ENCODE measurements around the gene EMC9.
"Not testable (repeated sequence)": the region's sequence is repeated elsewhere in the genome, so short reads cannot be mapped to it uniquely, and the experiment has no call there.

EMC9 gene

DNA sequence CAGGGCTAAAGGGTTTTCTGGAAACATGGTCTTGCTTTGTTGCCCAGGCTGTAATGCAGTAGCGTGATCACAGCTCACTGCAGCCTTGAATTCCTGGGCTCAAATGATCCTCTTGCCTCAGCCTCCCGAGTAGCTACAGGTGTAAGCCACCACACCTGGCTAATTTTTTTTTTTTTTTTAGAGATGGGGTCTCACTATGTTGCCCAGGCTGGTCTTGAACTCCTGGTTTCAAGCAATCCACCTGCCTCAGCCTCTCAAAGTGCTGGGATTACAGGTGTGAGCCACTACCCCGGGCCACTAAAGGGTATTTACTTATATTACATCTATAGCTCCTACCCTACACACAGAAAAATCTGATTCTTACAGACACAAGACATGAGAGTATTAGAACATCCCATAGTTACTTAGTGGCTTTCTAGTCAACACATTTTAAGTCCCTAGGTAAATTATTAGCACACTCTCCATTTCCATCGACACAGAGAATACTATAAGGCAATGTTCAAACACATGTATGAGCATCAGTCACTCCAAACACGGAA, 33.0 kb downstream of the EMC9 start:
- DNase-seq (ENCODE audit: low read depth), result no peak

DNA sequence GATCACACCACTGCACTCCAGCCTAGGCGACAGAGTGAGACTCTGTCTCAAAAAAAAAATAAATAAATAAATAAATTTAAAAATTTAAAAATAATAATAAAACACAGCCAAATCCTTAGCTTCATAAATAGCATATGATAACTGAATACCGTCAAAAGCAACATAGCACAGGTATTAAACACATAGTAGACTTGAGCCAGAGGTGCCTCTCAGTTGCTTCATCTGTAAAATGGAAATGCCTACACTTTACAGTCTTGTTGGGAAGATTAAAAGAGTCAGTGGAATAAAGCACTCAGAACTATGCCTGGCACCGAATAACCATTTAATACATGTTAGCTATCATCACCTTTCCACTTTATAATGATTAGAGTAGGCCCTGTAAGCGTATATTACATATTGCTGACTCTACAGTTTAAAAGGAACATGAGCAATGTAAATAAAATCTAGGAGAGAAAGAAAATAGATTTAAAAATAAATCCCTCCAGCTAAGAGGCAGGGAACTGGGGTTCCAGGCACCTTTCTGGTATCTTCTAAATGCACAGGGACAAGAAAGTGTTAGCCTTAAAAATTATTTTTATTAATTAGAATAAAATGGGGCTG, 34.6 kb downstream of the EMC9 start:
- no peak for DNase-seq (ENCODE audit: low read depth)

DNA sequence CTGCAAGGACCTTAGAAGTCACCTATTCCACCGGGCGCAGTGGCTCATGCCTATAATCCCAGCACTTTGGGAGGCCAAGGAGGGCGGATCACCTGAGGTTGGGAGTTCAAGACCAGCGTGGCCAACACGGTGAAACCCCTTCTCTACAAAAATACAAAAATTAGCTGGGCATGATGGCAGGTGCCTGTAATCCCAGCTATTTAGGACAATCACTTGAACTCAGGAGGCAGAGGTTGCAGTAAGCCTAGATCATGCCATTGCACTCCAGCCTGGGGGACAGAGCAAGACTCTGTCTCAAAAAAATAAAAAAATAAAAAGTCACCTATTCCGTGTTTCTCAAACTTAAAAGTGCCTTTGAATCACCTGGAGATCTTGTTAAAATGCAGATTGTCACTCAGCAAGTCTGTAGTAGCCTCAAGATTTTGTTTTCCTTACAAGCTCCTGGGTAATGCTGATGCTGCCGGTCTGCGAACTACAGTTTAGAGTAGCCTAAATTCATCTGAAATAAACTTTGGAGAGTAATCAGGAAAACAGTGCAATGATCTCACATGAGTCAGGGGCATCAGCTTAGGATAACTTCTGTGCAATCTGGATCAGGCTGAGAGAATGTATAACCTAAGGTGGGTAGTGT, 35.7 kb downstream of the EMC9 start:
- DNase-seq (ENCODE audit: low read depth), result not testable (repeated sequence)

DNA sequence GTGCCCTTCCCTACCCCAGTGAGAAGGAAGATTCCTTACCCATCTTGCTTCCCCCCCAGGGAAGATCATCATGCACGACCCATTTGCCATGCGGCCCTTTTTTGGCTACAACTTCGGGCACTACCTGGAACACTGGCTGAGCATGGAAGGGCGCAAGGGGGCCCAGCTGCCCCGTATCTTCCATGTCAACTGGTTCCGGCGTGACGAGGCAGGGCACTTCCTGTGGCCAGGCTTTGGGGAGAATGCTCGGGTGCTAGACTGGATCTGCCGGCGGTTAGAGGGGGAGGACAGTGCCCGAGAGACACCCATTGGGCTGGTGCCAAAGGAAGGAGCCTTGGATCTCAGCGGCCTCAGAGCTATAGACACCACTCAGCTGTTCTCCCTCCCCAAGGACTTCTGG, 37.9 kb downstream of the EMC9 start:
- no peak for DNase-seq (ENCODE audit: low read depth)

DNA sequence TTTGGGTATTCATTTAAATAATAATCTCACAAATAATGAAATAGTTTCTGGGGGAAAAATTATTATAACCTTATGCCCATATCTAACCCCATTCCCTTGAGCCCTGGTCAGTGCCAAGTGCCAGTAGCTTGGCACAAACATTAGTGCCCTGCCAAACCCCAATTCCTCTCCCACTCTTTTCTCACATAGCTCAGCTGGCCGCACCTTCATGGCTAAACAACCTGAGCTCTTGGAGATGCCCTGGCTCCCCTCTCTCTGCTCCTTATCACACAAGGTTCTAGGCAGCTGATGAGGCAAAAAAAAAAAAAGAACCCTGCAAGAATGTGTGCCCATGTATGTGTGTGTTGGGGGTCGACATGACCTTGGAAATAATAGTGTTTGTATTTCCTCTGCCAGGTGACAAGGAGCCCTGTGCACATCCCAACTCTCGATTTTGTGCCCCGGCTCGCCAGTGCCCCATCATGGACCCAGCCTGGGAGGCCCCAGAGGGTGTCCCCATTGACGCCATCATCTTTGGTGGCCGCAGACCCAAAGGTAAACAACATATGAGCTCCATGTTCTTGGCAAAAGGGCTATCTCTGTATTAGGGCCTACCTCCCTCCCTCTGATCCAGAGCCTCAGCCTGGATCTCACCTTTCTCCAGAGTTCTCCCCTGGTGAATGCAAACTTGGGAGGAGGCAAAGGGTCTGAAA, 38.9 kb downstream of the EMC9 start:
- no peak for DNase-seq (ENCODE audit: low read depth)

DNA sequence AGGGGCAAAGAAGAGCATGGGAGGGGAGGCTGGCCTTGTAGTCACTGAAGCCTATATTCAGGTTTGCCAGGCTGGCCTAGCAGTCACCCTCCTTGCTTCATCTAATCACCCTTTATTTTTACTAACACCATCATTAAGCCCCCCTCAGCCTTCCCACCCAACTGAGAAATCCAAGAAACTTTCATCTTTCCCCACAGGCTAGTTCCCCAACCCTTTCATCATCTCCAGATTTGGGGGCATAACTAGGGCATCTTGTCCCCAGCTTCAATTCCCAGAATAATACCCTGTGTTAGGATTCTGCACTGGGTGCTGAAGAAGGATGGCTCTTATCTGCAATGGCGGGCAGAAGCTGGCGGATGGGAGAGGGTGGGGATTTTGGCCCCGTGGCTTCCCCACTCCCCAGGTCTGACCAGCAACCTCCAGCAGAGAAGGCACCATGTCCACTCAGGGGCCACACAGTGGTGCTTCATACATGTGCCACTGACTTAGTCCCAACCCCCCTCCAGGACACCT, 40.4 kb downstream of the EMC9 start:
- DNase-seq (ENCODE audit: low read depth), result no peak

DNA sequence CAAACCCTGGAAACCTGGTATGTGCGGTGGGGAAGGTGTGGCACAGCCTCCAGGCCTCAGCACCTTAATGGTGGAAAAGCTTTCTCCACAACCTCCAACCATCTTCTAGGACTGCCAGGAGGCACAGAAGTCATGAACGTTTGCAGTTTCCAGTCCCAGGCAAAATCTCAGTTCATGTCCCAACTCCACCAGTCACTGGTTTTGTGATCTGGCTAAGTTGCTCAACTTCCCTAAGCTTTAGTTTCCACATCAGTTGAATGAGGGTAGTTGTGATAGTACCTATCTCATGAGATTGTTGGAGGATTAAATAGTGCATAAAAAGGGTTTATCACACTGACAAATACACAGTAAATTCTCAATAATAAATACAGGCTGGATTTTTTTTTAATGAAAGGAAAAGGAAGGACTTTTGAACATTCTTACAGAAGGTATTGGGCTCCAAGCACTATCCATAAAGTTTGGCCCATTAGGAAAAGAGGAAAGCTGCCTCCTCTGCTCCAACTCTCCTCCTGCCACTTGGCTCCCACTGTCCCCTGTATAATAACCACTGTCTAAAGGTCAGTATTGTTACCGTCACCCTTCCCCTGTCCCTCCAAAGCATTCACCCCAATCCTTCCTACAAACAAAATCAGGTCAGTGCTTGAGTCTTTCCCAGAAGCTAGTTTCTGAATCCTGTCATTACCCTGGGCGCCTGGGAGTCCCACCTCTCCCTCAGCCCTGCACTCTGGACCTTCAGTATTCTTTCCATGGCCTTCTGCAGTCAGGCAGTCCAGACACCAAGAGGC, 41.0 kb downstream of the EMC9 start:
- DNase-seq (ENCODE audit: low read depth), result no peak

DNA sequence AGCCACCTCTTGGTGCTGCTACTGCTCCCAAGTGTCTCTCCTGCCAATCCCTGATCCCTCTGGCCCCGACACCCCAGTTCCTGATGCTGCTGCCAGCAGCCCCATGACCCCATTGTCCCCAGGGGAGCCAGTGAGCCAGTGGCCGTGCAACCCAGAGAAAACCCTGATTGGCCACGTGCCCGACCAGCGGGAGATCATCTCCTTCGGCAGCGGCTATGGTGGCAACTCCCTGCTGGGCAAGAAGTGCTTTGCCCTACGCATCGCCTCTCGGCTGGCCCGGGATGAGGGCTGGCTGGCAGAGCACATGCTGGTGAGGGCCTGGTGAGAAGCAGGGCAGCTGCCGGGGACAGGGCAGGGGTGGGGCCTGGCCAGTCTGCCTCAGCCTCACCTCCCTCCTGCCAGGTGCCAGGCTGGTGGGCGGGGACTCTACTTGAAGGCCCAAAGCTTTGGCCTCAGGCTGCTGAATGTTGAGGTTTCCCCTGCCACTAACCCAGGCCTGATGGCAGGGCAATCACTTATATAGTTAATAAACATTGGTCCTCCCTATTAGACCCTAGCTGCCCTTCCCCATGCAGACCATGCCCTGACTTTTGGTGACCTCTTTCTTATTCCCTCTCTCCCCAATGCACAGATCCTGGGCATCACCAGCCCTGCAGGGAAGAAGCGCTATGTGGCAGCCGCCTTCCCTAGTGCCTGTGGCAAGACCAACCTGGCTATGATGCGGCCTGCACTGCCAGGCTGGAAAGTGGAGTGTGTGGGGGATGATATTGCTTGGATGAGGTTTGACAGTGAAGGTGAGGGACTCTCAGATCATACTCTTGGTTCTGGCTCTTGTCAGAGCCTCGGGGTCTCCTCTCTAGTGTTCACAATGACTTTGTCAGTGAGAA, 42.2 kb downstream of the EMC9 start:
- no peak for DNase-seq (ENCODE audit: low read depth)

DNA sequence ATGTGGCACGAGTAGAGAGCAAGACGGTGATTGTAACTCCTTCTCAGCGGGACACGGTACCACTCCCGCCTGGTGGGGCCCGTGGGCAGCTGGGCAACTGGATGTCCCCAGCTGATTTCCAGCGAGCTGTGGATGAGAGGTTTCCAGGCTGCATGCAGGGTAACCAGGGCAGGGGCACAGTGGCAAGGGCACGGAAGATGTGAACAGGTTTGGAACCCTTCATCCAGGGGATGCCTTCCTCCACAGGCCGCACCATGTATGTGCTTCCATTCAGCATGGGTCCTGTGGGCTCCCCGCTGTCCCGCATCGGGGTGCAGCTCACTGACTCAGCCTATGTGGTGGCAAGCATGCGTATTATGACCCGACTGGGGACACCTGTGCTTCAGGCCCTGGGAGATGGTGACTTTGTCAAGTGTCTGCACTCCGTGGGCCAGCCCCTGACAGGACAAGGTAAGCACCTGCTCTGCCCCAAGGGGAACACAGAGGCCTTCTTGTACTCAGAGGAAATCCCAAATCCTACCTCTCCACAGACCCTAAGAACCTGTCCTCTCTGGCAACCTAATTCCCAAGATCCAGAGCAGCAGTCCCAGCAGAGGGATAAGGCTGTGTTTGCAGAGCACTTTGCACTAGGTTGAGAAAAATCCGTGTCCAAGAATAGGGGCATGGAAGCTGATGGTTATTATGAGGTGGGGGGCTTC, 43.0 kb downstream of the EMC9 start:
- no peak for DNase-seq (ENCODE audit: low read depth)

DNA sequence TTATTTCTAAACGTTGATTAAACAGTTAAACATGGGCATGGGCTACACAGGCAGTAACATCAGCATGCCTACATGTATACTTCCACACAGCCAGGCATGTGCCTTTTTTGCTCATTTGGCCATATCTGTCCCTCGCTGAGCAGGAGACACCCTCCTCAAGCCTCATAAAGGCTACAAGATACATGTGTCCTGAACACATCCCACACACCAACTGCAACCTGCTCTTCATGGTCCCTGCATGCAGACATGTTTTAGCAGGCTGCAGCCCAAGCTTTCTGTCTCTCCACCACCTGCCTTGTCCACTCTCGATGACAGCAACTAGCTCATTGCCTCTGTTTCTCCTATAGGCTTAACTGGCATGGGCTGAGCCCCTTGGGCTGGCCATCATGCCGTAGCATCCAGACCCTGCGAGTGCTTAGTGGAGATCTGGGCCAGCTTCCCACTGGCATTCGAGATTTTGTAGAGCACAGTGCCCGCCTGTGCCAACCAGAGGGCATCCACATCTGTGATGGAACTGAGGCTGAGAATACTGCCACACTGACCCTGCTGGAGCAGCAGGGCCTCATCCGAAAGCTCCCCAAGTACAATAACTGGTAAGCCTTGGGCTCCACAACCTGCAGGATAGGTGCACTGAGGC, 44.7 kb downstream of the EMC9 start:
- DNase-seq (ENCODE audit: low read depth), result no peak

DNA sequence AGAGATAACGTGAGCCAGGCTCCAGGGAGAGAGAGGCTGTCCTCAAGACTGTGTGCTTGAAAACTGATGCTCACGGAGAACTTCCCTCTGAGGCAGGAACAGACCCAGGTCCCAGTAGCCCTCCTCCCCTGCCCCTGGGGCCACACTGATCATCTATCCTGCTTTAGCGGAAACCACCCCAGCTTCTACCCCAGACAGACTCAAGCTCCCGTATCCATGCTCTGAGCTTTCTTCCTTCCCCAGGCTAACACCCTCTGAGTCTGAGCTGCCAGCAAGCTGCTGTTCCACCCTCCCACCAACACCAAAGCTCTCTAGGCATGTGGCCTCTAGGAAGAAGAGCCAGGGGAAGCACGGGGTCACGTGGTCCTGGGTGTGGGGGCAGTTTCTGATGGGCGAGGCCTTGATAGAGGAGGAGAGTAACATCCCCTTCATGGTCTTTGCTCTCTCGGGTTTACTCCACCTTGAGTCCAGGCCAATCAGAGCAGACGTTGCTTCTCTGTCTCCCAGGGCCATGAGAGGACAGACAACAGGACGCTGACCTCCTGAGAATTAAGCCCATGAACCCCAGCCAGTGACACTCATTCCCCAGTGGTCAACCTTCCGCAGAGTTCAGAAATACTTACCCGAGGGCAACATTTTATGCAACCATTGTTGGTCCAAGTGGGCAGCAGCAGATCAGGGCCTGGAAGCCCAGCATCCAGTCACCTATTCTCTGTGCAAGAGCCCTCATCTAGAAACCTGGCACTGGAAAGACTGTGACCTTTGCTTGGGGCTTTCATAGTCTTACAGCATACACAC, 45.9 kb downstream of the EMC9 start:
- DNase-seq (ENCODE audit: low read depth), result no peak

DNA sequence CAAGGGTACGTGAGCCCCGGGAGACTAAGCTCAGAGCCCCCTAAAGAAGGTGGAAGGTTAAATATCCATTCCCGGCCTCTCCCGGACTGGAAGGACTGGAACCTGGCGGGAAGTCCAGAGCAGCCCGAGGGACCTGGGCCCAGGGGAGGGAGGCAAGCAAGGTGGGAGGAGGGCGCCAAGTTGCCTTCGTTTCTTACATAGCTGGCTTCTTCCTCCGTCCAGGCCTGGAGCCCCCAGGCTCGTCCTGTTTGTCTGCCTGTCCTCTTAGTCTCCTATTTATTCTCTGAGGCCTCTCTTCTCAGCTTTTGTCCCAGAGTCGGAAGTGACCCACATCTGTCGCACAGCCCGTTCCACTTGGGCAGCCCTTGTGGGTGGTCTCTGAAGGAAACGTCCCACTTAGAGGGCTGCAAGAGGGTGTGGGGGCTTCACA, 46.5 kb downstream of the EMC9 start:
- no peak for DNase-seq (ENCODE audit: low read depth)

DNA sequence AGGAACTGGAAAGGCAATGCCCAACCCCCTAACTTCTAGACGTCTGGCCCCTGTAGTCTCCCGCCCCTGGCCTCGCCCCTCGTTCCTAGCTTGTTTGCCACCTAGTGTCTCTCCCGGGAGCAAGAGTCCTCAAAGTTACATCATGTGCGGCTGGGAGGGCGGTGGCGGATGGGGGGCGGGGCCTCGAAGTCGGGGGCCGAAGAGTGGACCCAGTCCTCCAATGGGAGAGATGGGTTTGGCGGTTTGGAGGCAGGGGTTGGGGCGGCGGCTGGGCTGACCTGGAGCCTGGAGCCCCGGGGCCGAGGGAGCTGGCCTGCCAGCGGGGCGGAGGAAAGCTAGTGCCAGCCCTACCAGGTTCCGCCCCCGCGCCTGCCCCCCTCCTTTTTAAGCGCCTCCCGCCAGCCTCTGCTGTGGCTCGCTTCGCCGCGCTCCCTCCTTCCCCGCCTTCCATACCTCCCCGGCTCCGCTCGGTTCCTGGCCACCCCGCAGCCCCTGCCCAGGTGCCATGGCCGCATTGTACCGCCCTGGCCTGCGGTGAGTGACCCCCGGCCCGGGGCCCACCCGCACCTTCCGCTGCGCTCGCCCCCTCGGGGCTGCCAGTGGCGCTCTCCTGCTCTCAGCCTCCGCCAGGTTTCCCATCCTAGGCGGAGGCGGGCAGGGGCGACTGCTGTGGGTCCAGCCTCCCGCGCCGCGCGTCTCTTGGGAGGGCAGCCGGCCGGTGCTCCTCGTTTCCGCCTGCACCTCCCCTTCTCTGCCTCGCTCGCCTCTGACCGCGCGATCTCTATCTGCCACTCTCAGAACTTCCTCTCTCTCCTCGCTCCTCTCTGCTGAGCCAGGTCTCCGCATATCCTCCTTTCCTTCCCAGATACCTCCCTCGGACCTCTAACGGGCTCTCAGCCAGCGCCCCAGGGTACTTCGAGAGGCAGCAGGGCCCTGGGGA, 47.2 kb downstream of the EMC9 start, which contains the start of gene PCK2:
TSS of gene PCK2 (plus strand) at position 411 of the 940 bp plus-strand sequence. CDS start at position 506, 95 bp downstream.
- DNase-seq (ENCODE audit: low read depth), result no peak

DNA sequence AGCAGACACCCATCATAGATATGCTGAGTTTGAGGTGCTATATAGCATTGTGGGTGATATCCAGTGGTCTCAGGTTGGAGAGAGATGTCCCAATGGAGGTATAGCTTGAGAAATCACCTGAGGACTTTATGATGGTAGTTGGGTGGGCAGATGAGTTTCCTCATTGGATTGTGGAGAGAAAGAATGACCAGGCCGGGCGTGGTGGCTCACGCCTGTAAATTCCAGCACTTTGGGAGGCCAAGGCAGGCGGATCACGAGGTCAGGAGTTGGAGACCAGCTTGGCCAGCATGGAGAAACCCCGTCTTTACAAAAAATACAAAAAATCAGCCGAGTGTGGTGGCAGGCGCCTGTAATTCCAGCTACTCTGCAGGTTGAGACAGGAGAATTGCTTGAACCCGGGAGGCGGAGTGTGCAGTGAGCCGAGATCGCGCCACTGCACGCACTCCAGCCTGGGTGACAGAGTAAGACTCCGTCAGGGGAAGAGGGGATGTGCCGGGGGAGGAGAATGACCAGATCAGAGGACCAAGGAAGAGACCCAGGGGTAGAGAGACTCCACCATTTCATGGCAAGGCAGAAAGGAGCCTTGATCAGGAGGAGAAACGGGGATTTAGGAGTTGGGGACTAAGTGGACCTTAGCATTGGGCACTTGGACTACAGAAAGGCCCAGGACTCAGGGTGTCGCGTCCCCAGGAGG, 48.0 kb downstream of the EMC9 start:
- no peak for DNase-seq (ENCODE audit: low read depth)

DNA sequence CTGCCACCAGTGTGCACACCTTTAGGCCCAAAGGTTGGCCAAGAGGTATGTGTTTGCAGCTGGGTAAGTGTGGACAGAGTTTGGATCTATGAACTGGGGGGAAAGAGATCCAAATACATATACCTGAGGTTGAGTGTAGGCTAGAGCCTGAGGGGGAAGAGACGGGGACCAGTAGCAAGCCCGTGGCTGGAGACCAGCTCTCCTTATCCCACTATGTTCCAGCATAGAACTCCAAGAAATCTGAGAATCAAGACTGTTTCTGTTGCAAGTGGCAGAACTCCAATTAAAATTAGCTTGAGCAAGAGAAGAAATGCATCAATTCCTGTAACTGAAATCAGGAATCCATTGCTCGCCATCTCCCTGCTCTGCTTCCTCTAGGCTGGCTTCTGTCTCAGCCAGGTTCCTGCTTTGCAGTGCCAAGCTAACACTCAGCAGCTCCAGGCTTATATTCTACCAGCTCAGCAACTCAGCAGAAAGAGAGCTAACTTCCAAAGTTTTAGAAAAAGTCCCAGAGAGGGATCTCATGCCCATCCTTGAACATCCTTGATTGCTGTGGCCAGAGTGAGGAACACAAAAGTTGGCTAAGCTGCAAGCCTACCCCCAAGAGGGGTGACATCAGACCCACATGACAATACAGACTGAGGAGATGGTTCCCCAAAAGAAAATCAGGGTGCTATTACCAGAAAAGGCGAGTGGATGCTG, 48.7 kb downstream of the EMC9 start:
- DNase-seq (ENCODE audit: low read depth), result no peak

DNA sequence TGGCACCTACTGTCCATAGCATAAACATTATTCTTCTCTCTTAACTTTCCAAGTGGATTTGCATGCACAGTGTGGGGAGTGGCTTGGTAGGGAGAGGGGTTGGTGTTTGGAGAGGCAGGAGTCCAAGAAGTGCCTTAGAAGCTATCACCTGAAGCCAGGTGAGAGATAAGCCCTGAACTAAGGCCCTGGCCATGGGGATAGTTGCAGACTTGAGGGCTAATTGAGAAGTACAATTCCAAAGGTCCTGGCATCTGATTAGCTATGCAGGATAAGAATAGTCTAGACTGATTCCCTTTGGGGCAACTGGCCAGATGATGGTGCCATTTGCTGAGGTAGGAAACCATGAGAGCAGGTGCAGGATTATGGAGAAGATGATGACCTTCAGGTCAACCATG, 49.3 kb downstream of the EMC9 start:
- DNase-seq (ENCODE audit: low read depth), result no peak

DNA sequence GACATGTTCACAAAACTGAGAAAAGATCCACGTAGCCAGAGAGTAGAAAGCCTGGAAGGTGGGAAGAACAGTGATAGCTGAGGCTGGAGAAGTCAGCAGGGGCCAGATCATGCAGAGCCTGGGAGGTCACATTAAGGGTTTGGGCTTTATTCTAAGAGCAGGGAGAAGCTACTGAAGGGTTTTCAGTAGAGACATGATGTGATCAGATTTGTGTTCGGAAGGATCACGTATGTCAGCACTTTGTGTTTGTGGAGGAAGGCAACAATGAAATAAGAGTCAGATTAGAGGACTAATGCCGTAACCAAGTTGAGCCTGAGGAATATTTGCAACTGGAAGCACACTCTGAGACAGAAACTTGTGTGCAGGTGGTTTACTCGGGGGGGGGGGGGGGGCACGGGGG, 51.5 kb downstream of the EMC9 start:
- DNase-seq (ENCODE audit: low read depth), result no peak
